NCI-H1105 (cell line): Measurements from ENCODE around the gene TEKT4.
A peak's percentile ranks its signal among the peaks of the same experiment; 100 is the strongest.
"Not testable (repeated sequence)": the region's sequence is repeated elsewhere in the genome, so short reads cannot be mapped to it uniquely, and the experiment has no call there.

Source experiments
- DNase-seq: peaks from one replicate; lab custom pipeline; 2025; lab: John Stamatoyannopoulos, UW

Gene TEKT4

GRCh38 chr2:94871226-94872087 is at the start of gene TEKT4:
Gene TEKT4 (plus strand): TSS chr2:94871430. CDS start chr2:94871580, 150 bp downstream.
- DNase-seq, result peak; percentile 44

- not testable (repeated sequence) for DNase-seq
Observed at GRCh38 chr2:94839224-94839623, 32.0 kb upstream of the TEKT4 start.

- DNase-seq, result not testable (repeated sequence)
Observed at GRCh38 chr2:94856856-94857255, 14.4 kb upstream of the TEKT4 start.

DNA sequence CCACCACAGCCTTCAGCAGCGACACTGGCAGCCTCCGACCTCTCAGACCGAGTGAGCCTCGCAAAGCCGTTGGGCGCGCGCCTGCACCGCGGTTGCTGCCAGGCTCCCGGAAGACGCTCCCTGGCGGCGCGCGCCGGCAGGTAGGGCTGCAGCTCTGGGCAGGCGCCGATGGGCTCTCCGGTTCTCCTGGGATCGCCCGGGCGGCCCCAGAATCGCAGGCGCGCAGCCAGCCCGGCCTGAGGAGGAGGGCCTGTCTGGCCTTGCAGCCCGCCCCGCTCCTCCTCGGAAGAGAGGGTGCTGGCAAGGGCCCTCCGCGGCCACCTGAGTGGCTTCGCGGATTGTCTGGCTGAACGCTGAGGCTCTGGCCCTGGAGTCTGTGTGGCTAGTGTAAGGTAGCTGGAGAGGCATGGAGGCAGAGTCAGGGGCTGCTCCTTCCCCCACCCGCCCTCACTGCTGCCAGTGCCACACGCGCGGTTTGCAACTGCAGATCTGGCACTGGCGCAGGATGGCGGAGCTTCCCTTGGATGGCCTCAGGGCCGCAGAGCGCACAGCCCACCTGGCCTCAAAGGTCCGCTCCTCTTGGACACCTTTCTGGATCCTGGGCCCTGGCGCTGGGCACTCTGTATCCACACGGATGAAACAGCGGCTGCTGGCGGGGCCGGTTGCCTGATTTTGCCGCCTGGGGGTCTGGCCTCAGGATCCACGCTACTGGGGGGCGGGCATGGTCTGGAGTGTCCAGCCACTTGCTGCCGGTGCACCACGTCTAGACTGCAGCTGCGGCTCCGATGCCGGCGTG is 13.7 kb upstream of the TEKT4 start:
- peak; percentile 39 for DNase-seq

DNA sequence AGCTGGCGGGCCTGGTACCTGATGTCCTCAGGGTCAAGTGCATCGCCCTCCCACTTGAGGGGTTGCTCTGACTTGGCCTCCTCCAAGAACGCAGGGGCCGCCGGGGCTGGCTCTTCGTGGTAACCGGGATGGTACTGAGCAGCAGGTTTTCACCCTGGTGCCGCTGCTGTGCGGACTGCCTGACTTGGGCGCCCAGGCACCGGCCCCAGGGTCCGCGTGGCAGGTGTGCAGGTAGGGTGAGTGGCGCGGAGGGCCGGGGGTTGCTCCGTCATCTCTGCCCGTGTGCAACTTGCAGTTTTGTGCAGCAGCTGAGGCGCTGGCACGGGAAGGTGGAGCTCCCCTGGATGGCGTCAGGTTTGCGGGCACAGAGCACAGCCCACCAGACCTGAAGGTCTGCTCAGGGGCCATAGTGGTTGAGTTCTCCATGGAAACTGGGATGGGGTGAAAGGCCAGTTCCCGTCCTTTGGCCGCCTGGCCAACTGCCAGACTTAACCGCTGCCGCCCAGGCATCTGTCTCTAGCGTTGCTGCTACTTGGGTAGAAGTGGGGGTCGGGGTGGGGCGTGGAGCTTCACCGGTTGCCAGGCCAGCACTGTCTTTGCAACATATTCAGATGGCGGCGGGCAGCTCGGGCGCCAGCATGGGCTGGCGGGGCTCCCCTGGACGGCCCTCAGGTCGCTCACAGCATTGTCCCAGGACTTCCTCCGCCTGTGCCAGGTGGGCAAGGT is 12.9 kb upstream of the TEKT4 start:
- not testable (repeated sequence) for DNase-seq

- no peak for DNase-seq
Observed at GRCh38 chr2:94861308-94862152, 9.7 kb upstream of the TEKT4 start.

DNA sequence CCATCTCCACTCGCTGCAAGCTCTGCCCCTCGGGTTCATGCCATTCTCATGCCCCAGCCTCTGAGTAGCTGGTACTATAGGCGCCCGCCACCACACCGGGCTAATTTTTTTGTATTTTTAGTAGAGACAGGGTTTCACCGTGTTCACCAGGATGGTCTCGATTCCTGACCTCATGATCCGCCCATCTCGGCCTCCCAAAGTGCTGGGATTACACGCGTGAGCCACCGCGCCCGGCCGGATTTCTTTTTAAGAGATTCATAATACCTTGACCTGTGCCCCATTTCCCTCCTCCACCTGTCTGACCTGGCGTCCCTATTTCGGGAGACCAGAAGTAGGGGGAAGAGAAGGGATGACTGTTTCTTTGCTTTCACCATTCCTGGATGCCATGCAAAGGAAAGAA is 8.3 kb upstream of the TEKT4 start:
- not testable (repeated sequence) for DNase-seq

DNA sequence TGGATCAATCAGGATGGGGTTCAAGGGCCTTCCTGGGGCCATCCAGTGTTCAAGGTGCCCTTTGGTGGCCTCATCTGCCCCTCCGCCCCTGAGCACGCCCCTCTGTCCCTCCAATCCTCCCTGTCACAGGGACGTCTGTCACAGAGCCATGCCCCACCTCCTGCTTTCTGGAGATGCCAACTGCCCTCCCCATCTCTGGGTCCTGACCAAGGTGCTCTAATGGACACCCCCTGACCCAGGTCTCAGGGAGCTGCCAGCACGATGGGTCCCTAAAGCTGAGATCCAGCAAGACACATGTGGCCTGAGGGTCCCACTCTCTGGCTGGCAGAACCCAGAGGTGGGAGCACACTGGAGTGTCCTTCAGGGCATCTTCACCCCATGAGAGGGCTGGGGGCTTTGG is 2.1 kb upstream of the TEKT4 start:
- DNase-seq, result no peak

- no peak for DNase-seq
Observed at GRCh38 chr2:94869552-94870439, 1.4 kb upstream of the TEKT4 start.

DNA sequence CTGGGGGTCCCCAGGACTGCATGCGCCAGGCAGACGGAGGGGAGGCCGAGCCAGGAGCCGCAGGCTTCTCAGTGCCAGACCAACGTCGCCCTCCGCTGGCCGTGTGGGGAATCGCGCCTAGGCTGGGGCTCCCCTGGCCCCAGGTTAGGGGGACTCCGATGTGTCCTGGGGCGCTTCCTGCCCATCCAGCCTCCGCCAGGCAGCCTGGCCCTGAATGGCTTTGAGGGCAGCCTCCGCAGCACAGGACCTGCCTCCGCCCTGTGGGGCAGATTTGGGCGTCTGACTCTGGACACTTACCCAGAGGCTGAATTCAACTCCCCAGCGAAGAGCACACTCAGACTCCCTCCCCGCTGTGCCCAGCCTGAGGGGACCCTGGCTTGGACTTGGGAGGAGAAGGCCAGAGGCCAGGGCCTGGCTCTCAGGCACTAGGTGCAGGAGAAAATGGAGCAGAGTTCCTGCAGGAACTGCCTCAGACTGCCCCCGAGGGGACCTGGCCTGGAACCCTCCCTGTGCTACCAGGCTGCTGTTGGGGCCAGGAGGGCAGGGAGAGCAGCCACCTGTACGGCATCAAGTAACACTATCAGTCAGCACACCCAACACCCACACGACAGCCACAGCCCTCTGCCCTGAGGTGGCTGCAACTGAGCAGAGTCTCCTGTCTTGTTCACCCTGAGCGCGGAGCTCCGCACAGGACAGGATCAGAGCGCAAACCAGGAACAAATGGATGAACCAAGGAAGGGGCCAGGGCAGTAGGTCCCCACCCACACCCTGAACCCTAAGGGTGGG is 597 bp upstream of the TEKT4 start:
- no peak for DNase-seq

DNA sequence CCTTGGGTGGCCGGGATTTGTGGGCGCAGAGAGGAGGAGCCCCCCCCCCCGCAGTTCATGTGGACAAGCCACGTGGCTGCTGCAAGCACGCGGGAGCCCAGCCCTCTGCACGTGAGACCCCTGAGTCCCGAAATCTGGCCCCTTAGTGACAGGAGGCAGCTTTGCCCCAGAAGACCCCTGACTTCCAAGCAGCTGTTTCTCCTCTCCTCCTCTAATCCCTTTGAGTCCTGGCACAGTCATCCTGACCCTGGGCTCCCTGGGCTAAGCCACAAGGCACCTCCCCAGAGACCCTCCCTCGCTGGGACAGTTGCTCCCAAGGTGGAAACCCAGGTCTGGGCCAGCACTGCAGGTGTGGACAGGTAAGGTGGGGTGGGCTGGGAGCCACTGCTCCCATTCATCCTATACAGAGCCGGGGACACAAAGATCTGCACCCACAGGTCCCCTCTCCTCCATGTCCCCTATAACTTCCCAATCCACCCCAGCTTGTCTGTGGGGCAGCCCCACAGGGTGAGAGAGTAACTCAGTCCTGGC is 923 bp downstream of the TEKT4 start:
- no peak for DNase-seq

DNA sequence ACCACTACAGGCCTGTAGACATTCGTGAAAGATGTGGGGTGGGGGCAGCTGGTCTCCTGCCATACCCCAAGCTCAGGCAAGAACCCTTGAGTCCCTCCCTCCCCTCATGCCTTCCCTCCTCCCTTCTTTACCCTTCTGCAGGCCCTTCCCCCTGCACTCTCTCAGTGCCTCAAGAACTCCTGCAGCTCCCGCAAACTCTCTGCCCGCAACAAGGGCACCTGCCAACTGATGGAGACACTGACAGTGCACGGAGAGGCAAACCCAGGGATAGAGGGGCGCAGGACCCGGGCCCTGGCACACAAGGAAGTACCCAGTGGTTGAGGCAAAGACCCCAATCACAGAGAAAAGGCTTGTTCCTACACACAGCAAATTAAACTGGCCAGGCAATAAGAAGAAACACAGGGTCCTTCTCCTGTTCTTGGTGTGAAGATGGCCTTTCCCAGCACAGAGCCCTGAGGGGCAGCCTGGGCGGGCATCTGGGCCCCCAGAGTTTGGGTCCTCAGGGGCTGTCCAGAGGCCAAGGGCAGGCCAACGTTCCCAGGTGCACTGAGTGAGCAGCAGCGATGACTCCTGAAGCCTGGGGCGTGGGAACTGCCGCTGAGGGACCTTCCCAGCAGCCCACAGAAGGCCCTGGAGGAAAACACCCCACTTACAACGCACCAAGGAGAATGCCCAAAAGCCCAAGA is 1.6 kb downstream of the TEKT4 start:
- DNase-seq, result no peak

GRCh38 chr2:94873362-94874276 is 2.4 kb downstream of the TEKT4 start:
- DNase-seq, result no peak

- peak; percentile 43 for DNase-seq
Observed at GRCh38 chr2:94874277-94874997, 3.2 kb downstream of the TEKT4 start.

GRCh38 chr2:94875064-94875819 is 4.0 kb downstream of the TEKT4 start:
- DNase-seq, result no peak

DNA sequence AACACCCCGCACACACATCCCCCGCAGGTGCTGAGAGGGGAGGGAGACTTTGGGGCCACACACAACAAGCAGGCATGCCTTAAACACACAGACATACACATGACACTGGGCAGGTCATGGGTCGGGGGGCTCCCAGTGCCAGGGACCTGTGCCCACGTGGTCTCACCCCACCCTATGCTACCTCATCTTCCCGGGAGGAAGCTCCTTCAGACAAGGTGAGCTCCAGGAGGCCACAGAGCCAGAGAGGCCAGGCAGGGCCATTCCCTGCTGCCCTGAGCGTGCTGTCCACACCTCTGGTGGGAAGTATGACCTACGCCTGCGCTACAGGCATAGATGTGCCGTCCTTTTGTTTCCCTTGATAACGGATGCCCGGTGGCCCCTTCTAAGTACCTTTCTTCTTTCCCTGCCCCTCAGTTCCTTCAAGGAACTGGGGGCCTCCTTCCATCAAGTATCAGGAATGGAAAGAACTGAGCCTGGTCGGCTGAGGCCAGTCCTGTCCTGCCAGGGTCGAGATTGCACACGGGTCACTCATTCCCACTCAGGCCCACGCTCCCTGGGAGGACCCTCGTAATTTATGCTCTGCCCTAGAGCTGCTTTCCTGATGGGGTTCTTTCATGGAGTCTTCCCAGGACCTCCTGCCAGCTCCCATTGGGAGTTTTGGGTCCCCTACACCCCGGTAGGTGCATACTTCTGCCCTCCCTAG is 4.7 kb downstream of the TEKT4 start:
- no peak for DNase-seq
